HCT116 (cell line): ENCODE results near the gene FAM222B. TPM values are rescaled to one million over a fixed set of nuclear protein-coding genes. Genes with fewer than 3 reads are reported as not detected.

Experiments
- ATAC-seq: fragments of 200-7000 bp; cut with Tn5 transposase; 2 replicates; pipeline ENCODE4 v1.9.1; 2020; ENCODE audit warnings: mild to moderate bottlenecking, moderate library complexity
- BruUV-seq: library from RNA; stranded (reverse); fragments of 400-500 nt; replicated peaks from 2 replicates; lab custom pipeline; 2021; lab: Mats Ljungman, UMichigan
- CTCF ChIA-PET: fragments of 300-600 bp; sonication (Branson Sonifier 250); formaldehyde crosslinking; loops from one replicate; lab custom pipeline; 2021; ENCODE audit warnings: antibody characterized with exemption; lab: Charles Lee
- POLR2A ChIA-PET: fragments of 300-600, 350-600 bp; sonication (Branson Sonifier 250); formaldehyde crosslinking; loops from one replicate; lab custom pipeline; 2021; ENCODE audit warnings: antibody characterized with exemption; lab: Charles Lee
- RAD21 ChIA-PET, 2 experiments: fragments of 300-600 bp; sonication (Branson Sonifier 250); formaldehyde crosslinking; loops; one replicate each; lab custom pipeline; 2023; ENCODE audit warnings: low total read pairs in 2 of 2; ENCODE audit not compliant: uncharacterized antibody in 2 of 2, unreplicated experiment in 2 of 2, low non-redundant PET in 1 of 2; lab: Charles Lee
- DNase-seq: peaks from one replicate; pipeline ENCODE4 v3.0.0-alpha.2; 2010; ENCODE audit warnings: low read depth, low spot score
- H2AFZ ChIP-seq: fragments of 200-600 bp; shearing (Covaris generic), sonication (generic); 2 replicates; pipeline ENCODE4 v1.6.1; 2017; ENCODE audit warnings: low read depth, mixed run types, mixed read lengths, antibody characterized with exemption, low read length; ENCODE audit not compliant: poor library complexity, severe bottlenecking
- H3K27ac ChIP-seq: 2 replicates; pipeline ENCODE4 v1.5.1; 2012; ENCODE audit warnings: low read depth, low read length
- H3K27me3 ChIP-seq: fragments of 200-600 bp; sonication (generic); 2 replicates; pipeline ENCODE4 v1.6.1; 2016; ENCODE audit warnings: mixed run types, low read length, mixed read lengths; ENCODE audit not compliant: insufficient read depth
- H3K36me3 ChIP-seq, 2 experiments: fragments of 200-500 bp in 1 of 2; fragments of 200-600 bp in 1 of 2; sonication (Bioruptor generic) in 1 of 2; sonication (generic) in 1 of 2; 2 replicates each; pipeline versions ENCODE4 v1.5.1 to v1.6.1; 2014 to 2016; ENCODE audit warnings: low read length in 2 of 2, inconsistent platforms in 1 of 2, mixed read lengths in 1 of 2, mixed run types in 1 of 2; ENCODE audit not compliant: insufficient read depth in 2 of 2, control insufficient read depth in 1 of 2
- H3K4me1 ChIP-seq, 2 experiments: fragments of 200-600 bp in 1 of 2; sonication (generic) in 1 of 2; 2 replicates each; pipeline versions ENCODE4 v1.5.1 to v1.6.1; 2012 to 2017; ENCODE audit warnings: low read length in 2 of 2, inconsistent platforms in 1 of 2, mild to moderate bottlenecking in 1 of 2, mixed read lengths in 1 of 2, mixed run types in 1 of 2, moderate library complexity in 1 of 2; ENCODE audit not compliant: insufficient read depth in 2 of 2, control insufficient read depth in 1 of 2
- H3K4me2 ChIP-seq: fragments of 200-600 bp; sonication (generic); 2 replicates; pipeline ENCODE4 v1.6.1; 2017; ENCODE audit warnings: mixed run types, low read length, mixed read lengths
- H3K4me3 ChIP-seq, 2 experiments: fragments of 200-600 bp in 1 of 2; sonication (generic) in 1 of 2; replicated peaks in 1 of 2; 2 replicates each; pipeline ENCODE4 v1.5.1; 2011 to 2016; ENCODE audit warnings: low read length in 2 of 2, control low read depth in 1 of 2, low read depth in 1 of 2, mild to moderate bottlenecking in 1 of 2, mixed read lengths in 1 of 2, mixed run types in 1 of 2
- H3K79me2 ChIP-seq: fragments of 200-600 bp; sonication (generic); 2 replicates; pipeline ENCODE4 v1.6.1; 2017; ENCODE audit warnings: mild to moderate bottlenecking, mixed run types, low read length, moderate library complexity, mixed read lengths; ENCODE audit not compliant: insufficient read depth
- H3K9ac ChIP-seq: fragments of 200-600 bp; sonication (generic); 2 replicates; pipeline ENCODE4 v1.6.1; 2016; ENCODE audit warnings: low read length, mixed read lengths
- H3K9me2 ChIP-seq: fragments of 200-600 bp; sonication (generic), shearing (Covaris generic); 2 replicates; pipeline ENCODE4 v1.6.1; 2017; ENCODE audit warnings: mixed run types, mild to moderate bottlenecking, moderate library complexity; ENCODE audit not compliant: insufficient read depth
- H3K9me3 ChIP-seq, 2 experiments: fragments of 200-500 bp in 1 of 2; fragments of 200-600 bp in 1 of 2; sonication (Bioruptor generic) in 1 of 2; sonication (generic) in 1 of 2; 2 replicates each; pipeline ENCODE4 v1.6.1; 2014 to 2017; ENCODE audit warnings: low read length in 2 of 2, mixed read lengths in 2 of 2, inconsistent platforms in 1 of 2, low read depth in 1 of 2, mild to moderate bottlenecking in 1 of 2, mixed run types in 1 of 2, moderate library complexity in 1 of 2; ENCODE audit not compliant: control insufficient read depth in 1 of 2, insufficient read depth in 1 of 2
- H4K20me1 ChIP-seq: fragments of 200-600 bp; sonication (generic), shearing (Covaris generic); 2 replicates; pipeline ENCODE4 v1.6.1; 2017; ENCODE audit warnings: mixed run types, mild to moderate bottlenecking, moderate library complexity; ENCODE audit not compliant: insufficient read depth
- EGR1 ChIP-seq: IDR thresholded peaks from 2 replicates; pipeline ENCODE4 v1.6.1; 2012; ENCODE audit warnings: low read depth
- intact Hi-C: fragments of 100-400 bp; cut with micrococcal nuclease; formaldehyde crosslinking; loops from 2 replicates; pipeline ENCODE4 v1.10.0; 2022
- microRNA counts: library from miRNA; unstranded; fragments of <30 nt; microRNA quantifications from one replicate; lab custom pipeline; 2015
- microRNA-seq: library from miRNA; unstranded; fragments of <30 nt; microRNA quantifications from one replicate; pipeline ENCODE4, GENCODE V29; 2016; ENCODE audit warnings: borderline number of aligned reads
- total RNA-seq: library from RNA; stranded (reverse); gene quantifications from one replicate; pipeline ENCODE4 v1.2.1, GENCODE V29; 2021; ENCODE audit not compliant: unreplicated experiment
- TF ChIP-seq, protein P1 (sequence below), 3 experiments: fragments of 200-600 bp in 1 of 3; sonication (generic) in 1 of 3; IDR thresholded peaks in 2 of 3; conservative IDR thresholded peaks in 1 of 3; 2 replicates each; pipeline ENCODE4 v1.5.1; 2012 to 2017; ENCODE audit warnings: low read depth in 2 of 3, low read length in 2 of 3, antibody characterized with exemption in 1 of 3, borderline replicate concordance in 1 of 3, control low read depth in 1 of 3, mild to moderate bottlenecking in 1 of 3, mixed read lengths in 1 of 3, mixed run types in 1 of 3, moderate library complexity in 1 of 3; ENCODE audit not compliant: insufficient read depth in 1 of 3

FAM222B gene
- total RNA-seq, 1 experiment from 2014 or later: 22.7 TPM

- Histone ChIP-seq H3K9me3 (no peaks in the 10 kb centered on the region), H3K4me1 (peaks cover 8 to 15% of the 10 kb centered on the region in 2 experiments), H2AFZ (no peak overlapping the region), H3K4me2 (no peak overlapping the region), H3K9ac (no peak overlapping the region), H4K20me1 (no peaks in the 10 kb centered on the region), H3K27me3 (no peaks in the 10 kb centered on the region), H3K79me2 (no peaks in the 10 kb centered on the region), H3K4me3 (no peak overlapping the region), H3K27ac (no peak overlapping the region), H3K9me2 (no peaks in the 10 kb centered on the region), H3K36me3 (peaks cover 4 to 8% of the 10 kb centered on the region in 2 experiments; a peak in 3 of 4 replicates)
- TF ChIP-seq EGR1: no peak
- TF ChIP-seq, protein P1, sequence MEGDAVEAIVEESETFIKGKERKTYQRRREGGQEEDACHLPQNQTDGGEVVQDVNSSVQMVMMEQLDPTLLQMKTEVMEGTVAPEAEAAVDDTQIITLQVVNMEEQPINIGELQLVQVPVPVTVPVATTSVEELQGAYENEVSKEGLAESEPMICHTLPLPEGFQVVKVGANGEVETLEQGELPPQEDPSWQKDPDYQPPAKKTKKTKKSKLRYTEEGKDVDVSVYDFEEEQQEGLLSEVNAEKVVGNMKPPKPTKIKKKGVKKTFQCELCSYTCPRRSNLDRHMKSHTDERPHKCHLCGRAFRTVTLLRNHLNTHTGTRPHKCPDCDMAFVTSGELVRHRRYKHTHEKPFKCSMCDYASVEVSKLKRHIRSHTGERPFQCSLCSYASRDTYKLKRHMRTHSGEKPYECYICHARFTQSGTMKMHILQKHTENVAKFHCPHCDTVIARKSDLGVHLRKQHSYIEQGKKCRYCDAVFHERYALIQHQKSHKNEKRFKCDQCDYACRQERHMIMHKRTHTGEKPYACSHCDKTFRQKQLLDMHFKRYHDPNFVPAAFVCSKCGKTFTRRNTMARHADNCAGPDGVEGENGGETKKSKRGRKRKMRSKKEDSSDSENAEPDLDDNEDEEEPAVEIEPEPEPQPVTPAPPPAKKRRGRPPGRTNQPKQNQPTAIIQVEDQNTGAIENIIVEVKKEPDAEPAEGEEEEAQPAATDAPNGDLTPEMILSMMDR (IDR thresholded peaks at IDR 0.05 in 2 of 3, conservative IDR thresholded peaks at IDR 0.05 in 1 of 3; ENCODE audit: borderline replicate concordance in 1 of 3, insufficient read depth in 1 of 3, low read depth in 2 of 3, low read length in 2 of 3): no peak
- RAD21 ChIA-PET: no interaction called here
- CTCF ChIA-PET: no interaction called here
- ATAC-seq (no peak), DNase-seq (no peak)
- intact Hi-C loops: no loop called here
- POLR2A ChIA-PET: no interaction called here
- no TSS peak for BruUV-seq
These were observed 135.9 kb downstream of the FAM222B start for GRCh38 chr17:28706471-28707338.

MicroRNA genes within 50 kb of the gene (microRNA counts, 767-probe panel; counts per million panel counts)
- not detected for microRNA hsa-miR-144-3p (lab: Ali Mortazavi, UCI)
- not detected for microRNA hsa-miR-451a (lab: Ali Mortazavi, UCI)

Small RNA genes within 50 kb of the gene (microRNA-seq; reads per million reads assigned to microRNA genes)
- not detected for gene MIR451B

Other genes starting within 250 kb of the FAM222B start
- gene SPAG5, start 243.8 kb downstream of the FAM222B start, total RNA-seq: 94.9 TPM
- gene RSKR, start 228.6 kb downstream of the FAM222B start, total RNA-seq: 18.9 TPM
- 140 TPM for gene BLTP2, start 197.6 kb downstream of the FAM222B start, total RNA-seq
- gene SDF2, start 180.9 kb downstream of the FAM222B start, total RNA-seq: 41.3 TPM
- gene SUPT6H, start 180.6 kb downstream of the FAM222B start, total RNA-seq: 62.1 TPM
- 0.96 TPM for gene PROCA1, start 130.9 kb downstream of the FAM222B start, total RNA-seq
- 0.59 TPM for gene RAB34, start 124.9 kb downstream of the FAM222B start, total RNA-seq
- 2,087 TPM for gene RPL23A, start 122.8 kb downstream of the FAM222B start, total RNA-seq
- gene TLCD1, start 116.6 kb downstream of the FAM222B start, total RNA-seq: 28.3 TPM
- 7.0 TPM for gene NEK8, start 114.0 kb downstream of the FAM222B start, total RNA-seq
- 127 TPM for gene TRAF4, start 98.8 kb downstream of the FAM222B start, total RNA-seq
- gene ERAL1, start 12.2 kb upstream of the FAM222B start, total RNA-seq: 52.0 TPM
- 98.1 TPM for gene FLOT2, start 54.9 kb upstream of the FAM222B start, total RNA-seq
- 13.5 TPM for gene DHRS13, start 60.3 kb upstream of the FAM222B start, total RNA-seq
- 35.7 TPM for gene PHF12, start 108.7 kb upstream of the FAM222B start, total RNA-seq
- gene SEZ6, start 163.2 kb upstream of the FAM222B start, total RNA-seq: 0.22 TPM
- 1.8 TPM for gene PIPOX, start 200.4 kb upstream of the FAM222B start, total RNA-seq